Right lung (tissue), 5 donors: ENCODE measurements around the gene ASB5. TPM values are rescaled to one million over a fixed set of nuclear protein-coding genes. Genes with fewer than 3 reads are reported as not detected.
A peak's percentile ranks its signal among the peaks of the same experiment; 100 is the strongest.

ENCODE experiments used
- DNase-seq, 2 donors: peaks; one replicate each; pipeline ENCODE4 v3.0.0-alpha.2; 2013
- polyA plus RNA-seq, 5 donors: library from polyadenylated mRNA; unstranded; fragments of 120-200 nt; gene quantifications; one replicate each; pipeline versions ENCODE4 v1.2.1 to v1.2.3, GENCODE V29; 2013; ENCODE audit warnings: inconsistent platforms in 1 of 5, low replicate concordance in 1 of 5; ENCODE audit not compliant: insufficient read length in 5 of 5, insufficient read depth in 1 of 5

Gene ASB5
- polyA plus RNA-seq, 5 donors: 0.10 to 4.0 (median 0.39) TPM

DNA sequence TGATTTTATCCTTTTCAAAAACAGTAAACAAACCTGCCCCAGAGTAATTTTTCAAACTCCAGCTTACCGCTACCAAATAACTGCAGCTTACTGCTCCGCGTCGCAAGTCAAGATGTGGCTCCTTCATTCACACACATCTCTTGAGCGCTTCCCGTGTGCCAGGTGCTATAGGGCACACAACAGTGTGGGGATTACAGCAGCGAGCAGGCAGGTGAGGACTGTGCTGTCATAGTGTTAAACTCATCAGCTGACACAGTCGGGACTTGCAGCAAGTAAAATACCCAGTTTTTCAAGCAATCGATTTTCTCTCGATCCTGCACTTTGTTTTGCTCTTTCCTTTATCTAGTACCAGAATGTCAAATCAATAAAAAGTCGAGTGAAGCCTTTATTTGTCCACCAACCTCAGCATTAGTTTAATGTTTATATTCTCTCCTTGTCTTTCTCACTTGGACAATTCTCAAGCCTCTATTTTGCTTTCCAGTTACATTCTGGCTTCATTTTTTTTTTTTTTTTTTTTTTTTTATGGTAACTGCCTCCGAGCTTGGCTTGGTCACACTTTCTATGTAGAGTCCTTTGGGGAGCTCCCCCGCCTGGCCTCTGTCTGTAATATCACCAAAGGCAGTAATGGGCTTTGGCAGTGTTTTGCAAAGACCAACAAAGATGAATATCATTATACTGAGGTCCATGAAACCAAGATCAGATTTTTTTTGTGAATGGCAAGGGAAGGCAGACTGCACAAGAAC, 8.3 kb upstream of the ASB5 start:
- DNase-seq: peak; percentile 26 to 27

DNA sequence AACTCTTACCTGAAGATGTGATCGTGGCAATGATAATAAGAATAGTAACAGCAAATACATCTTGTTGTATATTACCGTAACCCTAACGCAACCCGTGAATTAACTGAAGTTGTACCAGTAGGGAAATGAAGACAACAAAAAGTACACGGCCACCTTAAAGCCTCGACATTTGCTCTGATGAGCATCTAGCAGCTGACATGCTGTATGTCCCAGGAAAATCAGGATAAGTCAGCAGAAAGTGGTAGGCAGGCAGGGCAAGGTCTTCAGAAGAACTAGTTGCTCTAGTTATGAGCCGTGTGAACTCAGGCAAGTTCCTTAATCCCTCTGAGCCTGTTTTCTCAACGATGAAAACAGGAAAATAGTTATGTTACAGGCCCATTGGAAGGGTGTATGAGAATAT, 7.7 kb upstream of the ASB5 start:
- DNase-seq: no peak

DNA sequence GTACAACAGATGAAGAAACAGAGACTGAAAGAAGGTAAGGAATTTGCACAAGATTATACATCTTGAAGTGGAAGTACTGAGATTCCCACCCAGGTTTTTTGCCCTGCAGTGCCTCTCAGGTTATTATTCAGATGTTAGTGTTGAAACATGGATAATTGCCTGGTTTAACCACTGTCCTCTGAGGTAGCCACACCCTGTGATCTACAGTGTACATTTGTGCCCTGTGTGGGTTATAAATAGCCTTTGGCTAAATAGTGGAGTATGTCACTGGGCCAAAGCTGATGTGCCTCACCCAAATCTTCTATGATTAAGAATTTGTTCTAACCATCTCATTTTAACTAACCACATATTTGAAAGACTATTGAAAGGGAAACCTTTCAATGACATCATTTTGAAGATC, 5.4 kb upstream of the ASB5 start:
- no peak for DNase-seq

DNA sequence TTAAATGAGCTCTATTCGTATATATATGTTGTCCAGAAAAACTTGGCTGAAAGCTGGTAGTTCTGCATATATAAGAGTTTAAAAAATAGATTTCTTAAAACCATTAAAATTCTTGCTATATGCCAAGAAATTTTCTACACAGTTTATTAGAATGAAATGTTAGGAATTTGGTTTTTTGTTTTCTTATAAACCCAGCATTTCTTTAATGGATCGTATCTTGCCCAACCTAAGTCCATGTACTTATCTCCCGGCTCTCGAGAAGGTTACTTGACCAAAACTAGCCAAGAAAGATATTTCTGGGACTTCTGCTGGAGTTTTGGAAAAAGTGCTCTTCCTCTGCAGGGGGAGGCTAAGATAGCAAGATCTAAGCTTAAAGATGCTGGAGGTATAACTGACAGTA, 4.7 kb upstream of the ASB5 start:
- no peak for DNase-seq

DNA sequence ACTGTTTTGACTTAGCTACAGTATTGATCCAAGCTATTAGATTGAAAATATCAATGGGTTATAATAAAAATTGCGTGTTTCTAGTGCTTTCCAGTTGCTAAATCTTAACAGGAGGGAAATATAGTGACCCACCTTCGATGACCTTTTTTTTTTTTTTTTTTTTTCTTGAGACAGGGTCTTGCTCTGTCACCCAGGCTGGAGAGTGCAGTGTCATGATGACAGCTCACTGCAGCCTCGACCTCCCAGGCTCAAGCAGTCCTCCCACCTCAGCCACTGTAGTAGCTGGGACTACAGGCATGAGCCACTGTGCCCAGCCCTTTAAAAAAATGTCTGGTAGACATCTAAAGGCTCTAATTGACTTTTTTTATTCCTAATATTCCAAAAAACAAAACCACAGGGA, 3.8 kb upstream of the ASB5 start:
- DNase-seq: no peak

DNA sequence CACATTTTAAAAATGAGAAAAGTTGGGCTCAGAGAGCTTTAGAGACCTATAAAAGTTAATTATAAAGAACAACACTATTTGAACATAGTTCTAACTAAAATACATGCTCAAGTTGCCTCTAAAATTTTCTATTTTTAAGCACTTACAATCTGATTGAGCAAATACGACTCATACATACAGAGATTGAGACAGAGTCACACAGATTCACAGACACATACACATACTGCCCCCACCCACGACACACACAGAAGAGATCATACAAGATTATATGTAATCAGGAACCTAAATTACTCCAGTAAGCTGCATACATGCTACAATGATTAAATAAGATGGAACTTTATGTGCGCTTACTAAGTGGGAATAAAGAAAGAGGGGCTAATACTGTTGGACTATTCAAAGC, 2.7 kb upstream of the ASB5 start:
- no peak for DNase-seq

DNA sequence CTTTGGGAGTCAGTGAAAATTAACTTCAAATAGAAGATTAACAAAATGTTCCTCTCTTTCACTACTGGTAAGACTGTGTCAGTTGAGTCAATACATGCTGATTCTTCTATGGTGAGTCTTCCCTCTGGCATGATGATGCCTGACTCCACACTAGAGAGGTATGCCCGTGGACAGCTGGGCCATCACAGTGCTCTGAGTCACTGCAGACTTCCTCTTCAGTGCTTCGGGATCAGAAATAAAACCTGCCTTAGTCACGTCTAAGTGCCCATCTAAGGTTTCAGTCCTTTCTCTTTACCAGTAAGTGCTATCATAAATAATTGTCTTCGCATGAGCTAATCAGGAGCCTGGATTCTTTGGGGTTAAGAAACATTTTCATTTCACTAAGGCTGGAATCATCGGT, 1.6 kb upstream of the ASB5 start:
- DNase-seq: no peak

DNA sequence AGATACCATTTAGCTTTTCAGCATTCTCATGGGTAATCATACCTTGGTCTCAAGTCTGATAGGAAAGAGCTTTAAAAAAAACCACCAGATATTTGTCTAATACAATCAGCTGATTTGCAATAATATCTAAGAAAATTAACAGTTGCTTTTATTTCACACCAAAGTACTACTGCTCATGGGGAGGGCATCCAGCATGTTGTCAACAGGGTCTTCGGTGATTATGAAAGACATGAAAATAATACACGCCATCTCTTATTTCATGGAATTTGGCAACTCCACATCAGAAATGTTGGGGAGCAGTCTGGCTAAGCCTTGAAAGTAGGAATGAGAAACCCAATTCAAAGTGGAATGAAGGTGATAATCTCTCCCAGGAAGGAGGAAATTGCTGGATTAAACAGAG, 3.0 kb downstream of the ASB5 start:
- no peak for DNase-seq

DNA sequence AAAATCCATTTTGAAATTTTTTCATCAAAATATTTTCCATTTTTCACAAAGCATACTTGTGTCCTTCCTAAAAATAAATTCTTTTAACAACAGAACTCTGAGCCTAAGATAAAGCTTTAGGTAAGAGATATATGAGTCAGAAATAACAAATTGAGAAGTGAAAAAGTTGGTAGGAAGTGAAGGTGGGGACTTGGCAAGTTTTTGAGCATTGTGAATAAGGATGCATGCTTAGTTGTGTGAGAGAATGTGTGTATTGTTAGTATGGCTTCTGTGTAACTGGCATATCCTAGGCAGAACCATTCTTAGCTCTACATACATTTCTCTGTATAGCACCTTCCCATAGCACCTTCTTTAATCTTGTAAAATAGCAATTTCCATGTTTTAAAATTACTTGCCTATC, 6.8 kb downstream of the ASB5 start:
- no peak for DNase-seq

DNA sequence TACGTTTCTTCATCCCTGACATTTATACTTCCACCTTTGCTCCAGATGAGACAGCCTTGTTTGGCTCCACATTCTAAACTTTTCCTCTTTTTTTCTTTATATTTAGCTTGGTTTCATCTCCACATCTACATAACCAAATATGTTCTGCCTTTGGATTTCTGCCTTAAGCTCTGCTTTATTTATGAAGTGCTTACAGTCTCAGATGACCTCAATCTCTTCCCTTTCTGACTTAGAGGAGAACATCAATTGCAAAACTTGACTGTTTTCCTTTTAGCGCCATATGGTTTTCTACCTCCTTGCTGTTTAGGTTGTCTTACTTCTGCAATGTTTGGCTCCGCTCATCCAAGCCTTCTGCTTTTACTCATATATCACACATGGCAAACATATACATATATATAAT, 7.5 kb downstream of the ASB5 start:
- no peak for DNase-seq

DNA sequence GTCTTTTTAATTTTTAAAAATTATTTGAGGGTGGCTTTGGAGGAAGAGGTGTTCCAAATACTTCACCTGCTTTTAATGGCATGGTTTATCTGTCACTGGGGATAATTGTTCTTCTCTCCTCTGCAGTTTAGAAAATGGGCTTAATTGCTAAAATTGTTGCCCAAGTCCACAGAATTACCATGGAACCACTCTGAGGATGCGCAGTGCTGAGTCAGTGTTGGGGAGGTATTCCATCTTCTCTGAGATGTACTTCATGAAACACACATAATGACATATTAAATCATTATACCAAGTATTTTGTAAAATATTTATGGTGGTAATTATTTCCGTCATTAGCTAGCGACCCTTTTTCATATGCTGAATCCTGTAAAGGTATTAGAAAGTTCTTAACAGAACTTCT, 8.0 kb downstream of the ASB5 start:
- DNase-seq: no peak

DNA sequence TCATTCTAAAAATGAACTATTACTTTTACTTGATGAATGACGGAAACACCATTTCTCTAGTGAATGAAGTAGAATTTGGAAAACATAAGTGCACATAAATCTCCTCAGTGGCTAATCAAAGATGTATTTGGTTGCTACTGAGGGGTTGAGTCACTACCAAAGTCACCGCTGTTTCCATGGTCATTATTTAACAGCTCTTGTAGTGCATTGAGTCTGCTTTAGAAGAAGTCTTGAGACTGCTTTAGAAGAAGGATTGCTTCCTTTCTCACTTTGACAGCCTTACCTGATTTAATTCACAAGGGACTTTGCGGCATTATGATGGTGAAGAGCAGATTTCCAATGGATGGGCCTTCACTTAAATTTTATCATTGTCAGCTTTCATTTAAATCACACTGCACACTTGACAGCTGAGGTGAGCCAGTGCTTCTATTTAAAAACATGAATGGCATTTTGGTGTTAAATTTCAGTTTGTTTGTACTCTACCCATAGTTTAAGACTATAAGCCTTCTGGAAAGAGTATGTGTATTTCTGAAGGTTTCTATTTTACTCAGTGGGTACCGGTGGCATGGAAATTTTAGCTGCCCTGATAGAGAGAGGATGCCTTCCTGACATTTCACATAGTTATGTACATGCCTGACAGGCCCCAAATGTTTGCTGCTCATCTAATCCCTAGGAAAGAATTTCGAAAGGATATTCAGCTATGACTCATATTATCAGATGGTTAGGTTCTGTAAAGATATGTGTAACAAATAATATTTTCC, 9.5 kb downstream of the ASB5 start:
- no peak for DNase-seq

DNA sequence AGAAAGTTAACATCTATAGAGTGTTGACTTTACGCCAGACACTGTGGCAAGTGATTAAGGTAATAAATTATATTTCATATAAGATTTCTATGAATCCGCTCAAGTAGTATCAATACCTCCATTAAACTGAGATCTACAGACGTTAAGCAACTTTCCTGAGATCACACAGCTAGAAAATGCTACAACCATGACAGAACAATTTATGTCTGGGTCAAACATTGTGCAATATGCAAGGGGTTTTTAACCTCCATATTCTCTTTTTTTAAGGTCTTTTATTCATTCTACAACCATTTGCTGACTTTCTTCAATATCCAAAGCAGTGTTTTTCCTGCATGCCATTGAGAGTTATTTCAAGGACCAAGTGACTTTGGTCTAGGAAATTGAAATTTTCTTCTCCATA, 10.9 kb downstream of the ASB5 start:
- no peak for DNase-seq

DNA sequence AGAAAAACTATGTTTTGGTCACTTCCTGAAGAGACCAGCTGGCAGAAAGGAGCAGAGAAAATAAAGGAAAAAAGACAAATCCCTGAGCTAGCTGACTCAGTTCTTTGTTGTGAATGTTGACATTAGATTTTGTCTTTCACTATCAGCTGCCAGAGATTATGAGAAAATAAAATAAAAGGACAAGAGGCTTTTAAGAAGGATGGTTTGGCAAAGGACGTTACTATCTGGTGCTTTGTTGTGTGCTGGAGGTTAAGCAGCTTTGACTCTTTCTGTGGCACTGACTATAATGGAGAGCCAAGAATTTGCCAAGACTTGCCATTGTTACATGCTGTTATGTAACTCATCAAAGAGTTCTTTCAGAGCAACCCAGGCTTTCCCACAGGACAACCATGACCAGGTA, 12.1 kb downstream of the ASB5 start:
- no peak for DNase-seq

DNA sequence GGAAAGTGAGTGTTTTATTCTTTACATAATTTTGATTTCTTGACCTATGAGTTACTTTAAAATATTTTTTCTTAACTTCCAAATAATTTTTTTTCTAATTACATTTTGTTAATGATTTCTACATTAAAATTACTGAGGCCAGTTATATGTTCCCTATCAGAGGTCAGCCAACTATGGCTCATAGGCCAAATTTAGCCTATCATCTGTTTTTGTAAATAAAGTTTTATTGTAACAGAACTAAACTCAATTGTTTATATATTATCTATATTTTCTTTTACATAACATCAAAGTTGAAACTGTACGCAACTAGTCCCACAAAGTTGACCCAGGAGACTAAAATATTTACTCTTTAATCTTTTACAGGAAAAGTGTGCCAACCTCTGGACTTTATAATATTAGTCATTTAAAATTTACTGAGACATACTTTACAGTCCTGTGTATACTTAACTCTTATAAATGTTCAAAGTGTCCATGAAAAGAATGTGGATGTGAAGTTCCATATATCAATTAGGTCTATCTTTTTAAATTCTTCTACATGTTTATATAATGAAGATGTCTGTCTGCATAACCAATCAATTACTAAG, 26.2 kb downstream of the ASB5 start:
- DNase-seq: no peak

DNA sequence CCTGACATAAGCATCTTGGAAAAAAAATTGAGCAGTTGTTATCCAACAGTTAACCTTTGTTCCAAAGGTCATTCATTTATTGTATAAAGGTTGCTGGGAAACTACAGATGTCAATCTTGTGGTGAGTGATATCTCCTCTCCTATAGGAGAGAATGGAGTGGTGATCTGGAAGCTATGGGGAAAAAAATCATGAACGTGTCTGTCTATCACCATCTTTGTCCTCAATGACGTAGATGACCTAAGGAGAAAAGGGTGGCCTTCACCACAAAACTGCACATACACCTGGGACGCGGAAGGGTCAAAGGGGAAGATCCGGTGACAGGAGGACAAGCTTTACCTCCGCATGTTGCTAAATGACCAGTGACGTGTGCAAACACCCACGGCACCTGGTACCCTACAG, 27.3 kb downstream of the ASB5 start:
- DNase-seq: no peak

DNA sequence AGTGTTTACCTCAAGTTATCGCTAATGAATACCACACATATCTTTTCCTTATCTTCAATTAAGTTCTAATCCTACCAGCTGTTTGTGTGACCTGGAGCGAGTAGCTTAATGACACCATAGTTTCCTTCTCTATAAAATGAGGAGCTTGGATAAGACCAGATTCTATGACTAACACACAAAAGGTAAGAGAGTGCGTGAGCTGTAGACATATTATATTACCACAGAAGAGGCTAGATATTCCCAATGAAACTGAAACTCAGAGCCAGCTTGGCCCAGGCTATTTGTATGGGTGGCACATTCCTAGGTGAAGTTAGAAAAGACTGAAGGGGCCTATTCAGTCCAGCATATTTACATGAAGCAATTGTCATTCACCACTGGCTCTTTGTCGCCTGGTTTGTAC, 30.2 kb downstream of the ASB5 start:
- no peak for DNase-seq

DNA sequence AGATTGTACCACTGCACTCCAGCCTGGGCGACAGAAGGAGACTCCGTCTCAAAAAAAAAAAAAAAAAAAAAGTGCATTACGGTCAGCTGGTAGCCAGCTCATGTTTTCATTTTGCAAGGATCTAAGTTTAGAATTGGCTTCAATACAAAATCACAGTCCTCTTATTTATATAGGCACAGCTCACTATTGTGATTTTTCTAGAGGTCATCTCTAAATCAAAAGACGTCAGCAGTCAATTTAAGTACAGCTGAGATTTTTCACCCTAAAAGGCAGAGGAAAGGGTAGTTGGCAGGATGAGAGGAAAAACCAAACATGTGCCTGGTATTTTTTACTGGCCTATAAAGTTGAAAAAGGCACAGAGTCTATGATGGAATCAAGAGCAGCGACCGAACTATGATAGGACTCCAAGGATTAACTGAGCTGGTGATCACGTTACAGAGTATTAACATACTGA, 30.8 kb downstream of the ASB5 start:
- peak; percentile 31 to 55 for DNase-seq

DNA sequence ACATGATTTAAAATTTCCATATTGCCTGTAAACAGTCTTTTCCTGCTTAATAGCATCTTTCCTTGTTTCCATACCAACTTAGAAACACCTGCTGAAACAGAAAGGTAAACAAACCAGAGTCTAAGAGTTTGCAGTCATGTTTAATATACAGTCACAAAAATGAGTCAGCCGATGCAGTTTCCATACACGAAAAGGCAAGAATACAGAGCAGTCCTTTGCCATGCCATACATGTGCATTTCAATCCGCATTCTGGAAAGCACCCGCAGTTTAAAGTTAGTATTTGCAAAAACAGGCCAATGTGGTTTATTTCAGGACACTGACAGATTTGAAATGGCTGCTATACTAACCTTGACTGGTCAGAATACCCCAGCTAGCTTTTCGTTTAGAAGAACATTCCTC, 32.1 kb downstream of the ASB5 start:
- no peak for DNase-seq

DNA sequence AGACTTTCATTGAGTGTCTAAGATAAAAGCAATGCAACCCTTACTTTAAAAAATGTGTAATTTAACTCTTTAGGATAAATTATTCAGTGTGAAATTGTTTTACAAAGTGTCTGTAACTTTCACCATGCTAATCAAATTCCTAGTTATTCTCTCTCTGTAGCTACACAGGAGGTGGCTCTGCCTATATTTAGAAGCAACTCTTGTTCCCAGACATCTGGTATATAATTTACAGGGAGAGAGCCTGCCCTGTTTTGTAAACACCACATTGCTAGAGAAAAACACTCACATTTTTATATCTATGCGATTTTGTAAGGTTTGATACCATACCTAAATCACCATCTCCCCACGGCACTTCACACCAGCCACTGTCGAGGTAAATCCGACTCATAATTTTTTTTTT, 38.2 kb downstream of the ASB5 start:
- no peak for DNase-seq

DNA sequence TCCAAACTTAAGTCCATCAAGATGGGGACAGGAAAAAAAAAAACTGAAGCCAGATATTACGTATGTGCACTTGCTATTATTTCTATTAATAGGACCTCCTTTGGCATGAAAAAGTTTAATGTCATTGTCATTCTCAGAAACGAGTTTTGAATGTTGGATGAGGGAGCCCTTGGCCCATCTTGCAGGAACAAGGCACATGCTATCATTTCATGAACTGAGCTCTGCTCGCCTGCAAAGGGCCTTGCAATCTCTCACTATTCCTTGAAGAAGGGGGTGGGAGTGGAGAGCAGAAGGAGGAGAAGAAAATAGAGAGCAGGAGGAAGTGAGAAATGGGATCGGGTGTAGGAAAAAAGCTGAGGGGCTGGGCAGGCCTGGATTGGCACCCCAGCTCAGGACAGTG, 39.4 kb downstream of the ASB5 start:
- no peak for DNase-seq

DNA sequence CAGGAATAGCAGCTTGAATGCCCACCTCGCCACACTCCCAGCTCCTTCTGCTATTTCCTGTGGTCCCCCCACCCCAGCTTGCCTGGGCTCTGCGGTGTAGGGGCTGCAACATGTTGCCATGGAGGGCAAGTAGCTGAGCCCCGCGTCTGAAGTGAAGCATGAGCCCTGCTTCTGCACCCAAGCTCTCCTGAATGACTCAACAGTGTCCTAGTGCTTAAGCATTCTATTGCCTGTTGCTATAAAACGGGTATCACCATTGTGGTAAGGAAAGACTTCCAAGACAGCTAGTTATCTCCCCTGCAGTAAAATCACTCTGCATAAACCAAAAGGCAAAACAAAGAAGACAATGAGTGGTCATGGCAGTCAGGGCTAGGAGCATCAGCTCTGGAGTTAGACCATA, 42.3 kb downstream of the ASB5 start:
- DNase-seq: no peak

DNA sequence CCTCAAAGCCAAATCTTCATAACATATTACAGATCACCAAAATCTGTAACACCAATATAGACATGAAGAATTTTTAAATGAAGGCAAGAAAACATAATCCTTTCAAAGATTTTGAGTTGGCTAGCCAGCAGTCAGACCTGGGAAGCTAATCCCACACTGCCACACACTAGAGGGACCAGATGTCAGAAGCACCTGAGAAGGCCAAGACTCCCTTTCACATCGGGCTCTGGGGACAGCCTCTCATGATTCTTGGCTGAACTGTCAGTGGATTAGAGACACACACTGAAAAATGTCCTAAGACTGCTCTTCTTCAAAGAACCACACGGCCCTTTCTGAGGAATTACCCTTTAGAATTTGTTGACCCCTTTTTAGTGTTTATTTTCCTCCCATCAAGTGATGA, 45.5 kb downstream of the ASB5 start:
- no peak for DNase-seq
